SKM-1 treated with dmso at 0.1 percent for 144 hours (cell line): ENCODE measurements around the gene RCOR1.
"Not testable (repeated sequence)": the region's sequence is repeated elsewhere in the genome, so short reads cannot be mapped to it uniquely, and the experiment has no call there.

ENCODE experiments used
- DNase-seq: peaks from one replicate; lab custom pipeline; 2025; ENCODE audit not compliant: unreplicated experiment; lab: John Stamatoyannopoulos, UW

RCOR1 gene

GRCh38 chr14:102591944-102592762, at the start of gene RCOR1:
Gene RCOR1, plus strand, starts transcription at chr14:102592649. Its CDS starts 238 bp downstream, at chr14:102592887.
- peak; percentile 84 for DNase-seq

- no peak for DNase-seq
Observed at GRCh38 chr14:102544046-102544746, 48.3 kb upstream of the RCOR1 start.

GRCh38 chr14:102544747-102545460, 47.5 kb upstream of the RCOR1 start:
- no peak for DNase-seq

- DNase-seq, result no peak
Observed at GRCh38 chr14:102545461-102546265, 46.8 kb upstream of the RCOR1 start.

- DNase-seq, result no peak
Observed at GRCh38 chr14:102548616-102549240, 43.7 kb upstream of the RCOR1 start.

- DNase-seq, result not testable (repeated sequence)
Observed at GRCh38 chr14:102550927-102551401, 41.5 kb upstream of the RCOR1 start.

- DNase-seq, result no peak
Observed at GRCh38 chr14:102551995-102552705, 40.3 kb upstream of the RCOR1 start.

- no peak for DNase-seq
Observed at GRCh38 chr14:102554821-102555819, 37.3 kb upstream of the RCOR1 start.

GRCh38 chr14:102556098-102556677, 36.3 kb upstream of the RCOR1 start:
- DNase-seq, result no peak

GRCh38 chr14:102557434-102558226, 34.8 kb upstream of the RCOR1 start:
- no peak for DNase-seq

- no peak for DNase-seq
Observed at GRCh38 chr14:102558556-102558955, 33.9 kb upstream of the RCOR1 start.

- DNase-seq, result no peak
Observed at GRCh38 chr14:102560458-102561261, 31.8 kb upstream of the RCOR1 start.

- peak; percentile 74 for DNase-seq
Observed at GRCh38 chr14:102565331-102565887, 27.0 kb upstream of the RCOR1 start.

GRCh38 chr14:102565959-102566358, 26.5 kb upstream of the RCOR1 start:
- no peak for DNase-seq

- DNase-seq, result no peak
Observed at GRCh38 chr14:102568115-102568614, 24.3 kb upstream of the RCOR1 start.
